Smooth muscle cell of the pulmonary artery (primary cell): Measurements from ENCODE around the gene ZNF530. TPM values are rescaled to one million over a fixed set of nuclear protein-coding genes. Genes with fewer than 3 reads are reported as not detected.

Source experiments
- total RNA-seq: library from RNA; depleted of rRNA; stranded (reverse); fragments of >200 nt; gene quantifications from 2 replicates; pipeline ENCODE4 v1.2.3, GENCODE V29; 2014

ZNF530 gene
- 2.1 and 2.3 TPM in 2 replicates for total RNA-seq

GRCh38 chr19:57599761-57600383 is at the start of gene ZNF530:
Gene ZNF530 (plus strand): TSS chr19:57599885. CDS start chr19:57604346, 4,461 bp downstream.

GRCh38 chr19:57559404-57560025 is 40.2 kb upstream of the ZNF530 start, which contains the start of gene ZNF550:
Gene ZNF550 (minus strand): TSS chr19:57559863. CDS start chr19:57559682, 181 bp downstream.

GRCh38 chr19:57578487-57579205 is 21.0 kb upstream of the ZNF530 start, which contains the start of gene ZNF416:
Gene ZNF416 (minus strand): TSS chr19:57578911. CDS start chr19:57578704, 207 bp downstream.

GRCh38 chr19:57583521-57584416 is 15.9 kb upstream of the ZNF530 start, which contains the start of gene ZIK1:
Gene ZIK1 (plus strand): TSS chr19:57584145. CDS start chr19:57584357, 212 bp downstream.

GRCh38 chr19:57613941-57614743 is 14.5 kb downstream of the ZNF530 start, which contains the start of gene ZNF134:
Gene ZNF134 (plus strand): TSS chr19:57614242. CDS start chr19:57619469, 5,227 bp downstream.

GRCh38 chr19:57632987-57633831 is 33.5 kb downstream of the ZNF530 start, which contains the start of gene ZNF211:
Gene ZNF211 (plus strand): TSS chr19:57633168. CDS start chr19:57633347, 179 bp downstream.

Other genes with a start within 250 kb of the ZNF530 start
- gene ZNF304, start 248.6 kb upstream of the ZNF530 start, total RNA-seq, result 9.5 and 10.9 TPM in 2 replicates
- 6.6 and 7.5 TPM in 2 replicates for gene TRAPPC2B, start 236.3 kb upstream of the ZNF530 start, total RNA-seq
- gene ZNF547, start 236.3 kb upstream of the ZNF530 start, total RNA-seq, result 3.7 and 3.8 TPM in 2 replicates
- gene ZNF548, start 210.0 kb upstream of the ZNF530 start, total RNA-seq, result 18.8 and 21.2 TPM in 2 replicates
- 13.8 and 14.2 TPM in 2 replicates for gene ZNF17, start 188.7 kb upstream of the ZNF530 start, total RNA-seq
- gene ZNF749, start 164.6 kb upstream of the ZNF530 start, total RNA-seq, result 10.0 and 15.4 TPM in 2 replicates
- gene VN1R1, start 142.7 kb upstream of the ZNF530 start, total RNA-seq, result 0.72 and 0.76 TPM in 2 replicates
- 17.5 and 19.9 TPM in 2 replicates for gene ZNF772, start 122.3 kb upstream of the ZNF530 start, total RNA-seq
- gene ZNF419, start 112.1 kb upstream of the ZNF530 start, total RNA-seq, result 13.8 and 13.9 TPM in 2 replicates
- gene ZNF773, start 99.9 kb upstream of the ZNF530 start, total RNA-seq, result 13.7 and 22.1 TPM in 2 replicates
- gene ZNF549, start 72.5 kb upstream of the ZNF530 start, total RNA-seq, result 6.5 and 7.2 TPM in 2 replicates
- 9.1 and 13.0 TPM in 2 replicates for gene ZNF550, start 40.0 kb upstream of the ZNF530 start, total RNA-seq
- 5.4 and 5.5 TPM in 2 replicates for gene ZNF416, start 21.0 kb upstream of the ZNF530 start, total RNA-seq
- gene ZIK1, start 15.7 kb upstream of the ZNF530 start, total RNA-seq, result 5.2 and 6.8 TPM in 2 replicates
- gene ZNF134, start 14.4 kb downstream of the ZNF530 start, total RNA-seq, result 20.7 and 21.9 TPM in 2 replicates
- gene ZNF211, start 33.3 kb downstream of the ZNF530 start, total RNA-seq, result 10.8 and 11.0 TPM in 2 replicates
- 0.07 TPM in 1 of 2 replicates, not detected in the other for gene ZSCAN4, start 69.0 kb downstream of the ZNF530 start, total RNA-seq
- gene ZNF551, start 82.1 kb downstream of the ZNF530 start, total RNA-seq, result 5.3 and 5.7 TPM in 2 replicates
- 7.0 and 8.1 TPM in 2 replicates for gene ZNF154, start 109.3 kb downstream of the ZNF530 start, total RNA-seq
- 9.5 and 11.7 TPM in 2 replicates for gene ZNF671, start 127.7 kb downstream of the ZNF530 start, total RNA-seq
- gene ZNF776, start 146.9 kb downstream of the ZNF530 start, total RNA-seq, result 13.2 and 14.1 TPM in 2 replicates
- 13.7 and 15.0 TPM in 2 replicates for gene ZNF586, start 169.8 kb downstream of the ZNF530 start, total RNA-seq
- 4.3 and 4.4 TPM in 2 replicates for gene ZNF552, start 215.0 kb downstream of the ZNF530 start, total RNA-seq
- 20.1 and 23.4 TPM in 2 replicates for gene ZNF587B, start 230.4 kb downstream of the ZNF530 start, total RNA-seq
- 33.7 and 35.8 TPM in 2 replicates for gene ZNF587, start 250.0 kb downstream of the ZNF530 start, total RNA-seq